SW 1271 (cell line): ENCODE data around the gene FUCA2.
"Not testable (repeated sequence)": the region's sequence is repeated elsewhere in the genome, so short reads cannot be mapped to it uniquely, and the experiment has no call there.

Source experiments
- DNase-seq, 2 experiments: peaks; one replicate each; lab custom pipeline; 2025; lab: John Stamatoyannopoulos, UW

The FUCA2 gene

GRCh38 chr6:143498428-143498827 lies 13.1 kb downstream of the FUCA2 start:
- DNase-seq = no peak

GRCh38 chr6:143496974-143497373 lies 14.5 kb downstream of the FUCA2 start:
- DNase-seq = no peak

GRCh38 chr6:143490775-143491174 lies 20.7 kb downstream of the FUCA2 start:
- DNase-seq = no peak

GRCh38 chr6:143490244-143490643 lies 21.3 kb downstream of the FUCA2 start:
- no peak for DNase-seq

GRCh38 chr6:143486752-143487151 lies 24.8 kb downstream of the FUCA2 start:
- no peak for DNase-seq

GRCh38 chr6:143485967-143486366 lies 25.6 kb downstream of the FUCA2 start:
- no peak for DNase-seq

GRCh38 chr6:143482593-143482992 lies 28.9 kb downstream of the FUCA2 start:
- DNase-seq = no peak

- DNase-seq = no peak
Measured at GRCh38 chr6:143478479-143479062, 32.9 kb downstream of the FUCA2 start.

- no peak for DNase-seq
Measured at GRCh38 chr6:143476545-143476944, 35.0 kb downstream of the FUCA2 start.

- DNase-seq = no peak
Measured at GRCh38 chr6:143471822-143472221, 39.7 kb downstream of the FUCA2 start.

GRCh38 chr6:143468823-143469222 lies 42.7 kb downstream of the FUCA2 start:
- DNase-seq = not testable (repeated sequence)

GRCh38 chr6:143468026-143468425 lies 43.5 kb downstream of the FUCA2 start:
- DNase-seq = no peak

GRCh38 chr6:143465546-143465945 lies 46.0 kb downstream of the FUCA2 start:
- no peak for DNase-seq

- peak in 1 of 2 experiments; percentile 16 for DNase-seq
Measured at GRCh38 chr6:143457563-143458359, 53.8 kb downstream of the FUCA2 start.

GRCh38 chr6:143451531-143451930 lies 60.0 kb downstream of the FUCA2 start:
- no peak for DNase-seq

GRCh38 chr6:143450453-143451371 lies 60.8 kb downstream of the FUCA2 start, which contains the start of the genes ADAT2 and PEX3:
ADAT2 (minus strand) TSS chr6:143450695; CDS start chr6:143450658, 37 bp downstream.
PEX3 (plus strand) TSS chr6:143450805; CDS start chr6:143451043, 238 bp downstream.
- peak; percentile 73 to 94 for DNase-seq

- peak in 1 of 2 experiments; percentile 42 for DNase-seq
Measured at GRCh38 chr6:143449714-143450452, 61.6 kb downstream of the FUCA2 start.

GRCh38 chr6:143449082-143449713 lies 62.3 kb downstream of the FUCA2 start:
- no peak for DNase-seq

- not testable (repeated sequence) for DNase-seq
Measured at GRCh38 chr6:143447865-143448264, 63.7 kb downstream of the FUCA2 start.
